Colonic mucosa (tissue), 4 donors: ENCODE data around the gene TPCN1. TPM values are rescaled to one million over a fixed set of nuclear protein-coding genes. Genes with fewer than 3 reads are reported as not detected.
A peak's percentile ranks its signal among the peaks of the same experiment; 100 is the strongest.

ENCODE experiments used
- DNase-seq: peaks from one replicate; pipeline ENCODE4 v3.0.0-alpha.2; 2020
- H3K27ac ChIP-seq: fragments of 200-600 bp; one replicate; pipeline ENCODE4 v1.8.0; 2021
- H3K27me3 ChIP-seq: fragments of 200-600 bp; one replicate; pipeline ENCODE4 v1.8.0; 2021
- H3K36me3 ChIP-seq: fragments of 200-600 bp; one replicate; pipeline ENCODE4 v1.8.0; 2021
- H3K4me1 ChIP-seq: fragments of 200-600 bp; one replicate; pipeline ENCODE4 v1.8.0; 2021; ENCODE audit warnings: mild to moderate bottlenecking
- H3K4me3 ChIP-seq: fragments of 200-600 bp; one replicate; pipeline ENCODE4 v1.8.0; 2021
- H3K9ac ChIP-seq, 2 donors: one replicate each; pipeline ENCODE4 v1.7.0; 2013; ENCODE audit warnings: control low read depth in 2 of 2, low read depth in 2 of 2, low read length in 2 of 2
- H3K9me3 ChIP-seq: fragments of 200-600 bp; one replicate; pipeline ENCODE4 v1.8.0; 2021
- CTCF ChIP-seq: fragments of 200-600 bp; IDR thresholded peaks from one replicate; pipeline ENCODE4 v1.8.0; 2022; ENCODE audit warnings: antibody characterized with exemption, mild to moderate bottlenecking
- intact Hi-C: fragments of 100-400 bp; cut with DNase I; formaldehyde crosslinking; loops from one replicate; pipeline ENCODE4 v1.14.1; 2022
- total RNA-seq, 2 donors: library from RNA; stranded (reverse); fragmentation: NEBNext Ultra II Directional in 1 of 2; extraction: Animal tissue kit (Norgen Biotek cat#: 25700) in 1 of 2; gene quantifications; one replicate each; pipeline ENCODE4 v1.2.1, GENCODE V29; 2021
- donor health status: healthy.
- donor health status: DM: no; HTN: no; CAD: no.
- donor health status: DM: no; HTN: no; CAD: no.

Gene TPCN1
- total RNA-seq, 2 donors from 2014 or later, result 55.5 to 85.6 TPM

DNA sequence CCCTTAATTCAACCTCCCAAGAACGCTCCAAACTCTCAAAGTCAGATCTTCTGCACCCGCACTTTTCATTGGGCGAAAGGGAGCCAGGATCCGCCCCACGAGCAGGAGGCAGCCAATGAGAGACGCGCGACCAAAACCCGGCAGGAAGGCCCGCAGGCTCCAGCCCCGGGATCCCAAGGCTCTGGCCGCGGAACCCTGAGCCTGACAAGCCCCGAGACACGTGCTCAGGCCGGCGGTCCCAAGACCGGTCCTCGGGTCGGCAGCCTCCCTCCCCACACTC is 36.4 kb upstream of the TPCN1 start:
- no peak for TF ChIP-seq CTCF
- H3K27me3 ChIP-seq, result no peaks in the 10 kb centered on the region
- peak overlapping the region; percentile 92 for H3K27ac ChIP-seq
- peaks cover 6% of the 10 kb centered on the region for H3K36me3 ChIP-seq
- DNase-seq, result peak; percentile 92
- peak overlapping the region; percentile 91 to 99 for H3K9ac ChIP-seq
- intact Hi-C loops, result no loop called here
- peak overlapping the region; percentile 98 for H3K4me3 ChIP-seq
- H3K4me1 ChIP-seq, result peaks cover 14% of the 10 kb centered on the region
- H3K9me3 ChIP-seq, result no peaks in the 10 kb centered on the region

DNA sequence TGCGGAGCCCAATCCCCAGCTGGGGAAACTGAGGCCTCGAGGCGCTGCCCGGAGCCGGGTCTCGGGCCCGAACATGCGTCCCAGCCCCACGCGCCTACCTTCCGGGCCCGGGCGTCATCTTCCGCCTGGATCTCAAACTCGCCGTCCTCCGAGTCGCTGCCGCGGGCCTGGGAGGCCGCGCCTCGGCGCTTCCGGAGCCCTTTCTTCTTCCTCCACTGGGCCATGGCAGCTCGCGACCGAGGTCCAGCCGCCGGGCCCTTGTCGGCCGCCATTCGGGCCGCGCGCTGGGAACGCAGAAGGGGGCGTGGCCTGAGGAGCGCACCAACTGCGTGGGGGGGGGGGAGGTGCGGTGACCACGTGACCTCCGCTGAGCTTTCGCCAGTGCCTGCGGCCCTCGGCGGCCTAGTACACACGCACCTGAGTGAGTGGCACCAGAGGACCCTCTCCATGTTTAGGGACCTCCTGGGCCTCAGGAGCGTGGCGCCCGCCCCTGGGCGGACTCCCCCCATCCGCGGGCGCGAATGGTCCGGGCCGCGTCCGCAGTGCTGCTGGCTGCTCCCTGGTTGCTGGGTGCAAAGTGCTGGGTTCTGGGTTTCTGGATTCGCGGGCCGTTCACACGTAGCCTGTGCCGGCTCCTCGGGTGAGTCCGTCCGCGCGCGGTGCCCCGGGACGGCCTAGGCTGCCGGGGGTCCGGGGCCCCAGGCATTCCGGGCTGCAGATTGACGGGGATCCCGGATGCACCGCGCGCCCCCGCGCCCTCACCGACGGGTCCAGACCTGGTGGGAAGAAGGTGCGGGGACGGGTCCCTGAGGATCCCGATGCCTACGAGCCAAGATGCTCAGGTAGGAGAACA is 35.9 kb upstream of the TPCN1 start, which contains the start of the genes DDX54 and RITA1:
Gene DDX54 (minus strand): TSS at position 299 of the 853 bp plus-strand sequence. CDS start 27 bp downstream, at position 272.
Gene RITA1 (plus strand): TSS at position 542 of the 853 bp plus-strand sequence. CDS start 1,026 bp downstream, outside the sequence.
- intact Hi-C loops, result no loop called here
- no peak for TF ChIP-seq CTCF

DNA sequence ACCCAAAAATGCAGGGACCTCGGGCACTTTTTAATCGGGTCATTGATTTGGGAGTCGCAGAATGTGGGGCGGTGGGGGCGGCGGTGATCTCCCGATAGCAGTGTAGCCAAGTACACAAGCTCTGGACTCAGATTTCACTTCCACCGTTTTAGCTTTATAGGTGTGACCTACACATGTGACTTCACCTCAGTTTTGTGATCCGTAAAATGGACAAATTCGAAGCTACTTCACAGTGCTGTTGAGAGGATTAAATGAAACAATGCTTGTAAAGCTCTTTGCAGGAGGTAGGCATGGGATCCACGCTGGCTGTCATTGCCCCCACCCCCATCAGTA is 35.3 kb upstream of the TPCN1 start:
- intact Hi-C loops, result no loop called here
- no peak for TF ChIP-seq CTCF
- Histone ChIP-seq H3K4me3 (peak overlapping the region; percentile 98), H3K36me3 (no peaks in the 10 kb centered on the region), H3K9me3 (no peaks in the 10 kb centered on the region), H3K27me3 (no peaks in the 10 kb centered on the region), H3K27ac (peak overlapping the region; percentile 92), H3K9ac (peak overlapping the region; percentile 91 to 99), H3K4me1 (peaks cover 14% of the 10 kb centered on the region)
- no peak for DNase-seq

More for the DNA sequence above, 35.9 kb upstream of the TPCN1 start, which contains the start of the genes DDX54 and RITA1:
- H3K4me1 ChIP-seq, result peaks cover 14% of the 10 kb centered on the region
- H3K27me3 ChIP-seq, result no peaks in the 10 kb centered on the region
- H3K36me3 ChIP-seq, result peaks cover 5% of the 10 kb centered on the region
- H3K9ac ChIP-seq, result peak within 1 kb of the TSS; percentile 91 to 99
- peak within 1 kb of the TSS; percentile 98 for H3K4me3 ChIP-seq
- peak; percentile 86 for DNase-seq
- peak within 1 kb of the TSS; percentile 92 for H3K27ac ChIP-seq
- no peaks in the 10 kb centered on the region for H3K9me3 ChIP-seq

DNA sequence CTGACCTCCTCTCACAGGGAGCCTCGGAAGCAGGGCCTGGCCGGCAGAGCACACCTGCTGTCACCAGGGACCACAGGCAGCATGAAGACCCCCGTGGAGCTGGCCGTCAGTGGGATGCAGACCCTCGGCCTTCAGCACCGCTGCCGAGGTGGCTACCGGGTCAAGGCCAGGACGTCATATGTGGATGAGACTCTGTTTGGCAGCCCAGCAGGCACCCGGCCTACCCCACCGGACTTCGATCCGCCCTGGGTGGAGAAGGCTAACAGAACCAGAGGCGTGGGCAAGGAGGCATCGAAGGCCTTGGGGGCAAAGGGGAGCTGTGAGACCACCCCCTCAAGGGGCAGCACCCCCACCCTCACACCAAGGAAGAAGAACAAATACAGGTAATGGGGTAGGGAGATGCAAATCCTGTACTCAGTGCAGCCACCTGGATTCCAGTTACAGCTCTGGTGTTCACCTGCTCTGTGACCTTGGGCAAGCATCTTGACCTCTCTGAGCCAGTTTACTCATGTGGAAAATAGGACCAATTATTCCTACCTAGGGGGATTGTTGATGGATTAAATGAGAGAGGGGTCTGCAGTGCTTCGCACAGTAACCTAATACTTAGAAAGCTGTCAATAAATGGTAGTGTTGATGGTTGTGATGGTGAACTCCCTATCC is 34.5 kb upstream of the TPCN1 start:
- DNase-seq, result peak; percentile 42
- Histone ChIP-seq H3K9ac (peak overlapping the region in 1 of 2 donors; percentile 91), H3K27me3 (no peaks in the 10 kb centered on the region), H3K27ac (no peak overlapping the region), H3K4me1 (peaks cover 14% of the 10 kb centered on the region), H3K9me3 (no peaks in the 10 kb centered on the region), H3K36me3 (peaks cover 6% of the 10 kb centered on the region), H3K4me3 (peak overlapping the region; percentile 98)
- intact Hi-C loops, result no loop called here
- TF ChIP-seq CTCF, result no peak

GRCh38 chr12:113189361-113189760 is 31.9 kb upstream of the TPCN1 start:
- no peaks in the 10 kb centered on the region for H3K27me3 ChIP-seq
- intact Hi-C loops, result no loop called here
- no peak overlapping the region for H3K4me3 ChIP-seq
- H3K9me3 ChIP-seq, result no peaks in the 10 kb centered on the region
- H3K36me3 ChIP-seq, result peaks cover 8% of the 10 kb centered on the region
- DNase-seq, result no peak
- no peak overlapping the region for H3K9ac ChIP-seq
- H3K4me1 ChIP-seq, result peaks cover 9% of the 10 kb centered on the region
- H3K27ac ChIP-seq, result no peak overlapping the region
- no peak for TF ChIP-seq CTCF
